Left cardiac atrium (tissue), 4 donors: ENCODE data around the gene KCNN4. TPM values are rescaled to one million over a fixed set of nuclear protein-coding genes. Genes with fewer than 3 reads are reported as not detected.

Experiments
- ATAC-seq, 2 donors: fragments of 200-7000 bp; cut with Tn5 transposase; one replicate each; pipeline ENCODE4 v1.9.1; 2020; ENCODE audit warnings: mild to moderate bottlenecking in 2 of 2, moderate library complexity in 2 of 2
- DNase-seq: peaks from one replicate; pipeline ENCODE4 v3.0.0-alpha.2; 2020
- intact Hi-C, 2 donors: fragments of 100-400 bp; cut with DNase I; formaldehyde crosslinking; loops; one replicate each; pipeline versions ENCODE4 v1.14.1 to v1.15.1; 2022 to 2023
- total RNA-seq, 2 donors: library from RNA; stranded (reverse); fragmentation: NEBNext Ultra II Directional; extraction: Animal tissue kit (Norgen Biotek cat#: 25700); gene quantifications; one replicate each; pipeline ENCODE4 v1.2.1, GENCODE V29; 2021
- donor health status: DM: no; HTN: yes; CAD: no.
- donor health status: DM: no; HTN: yes; CAD: no; lungs with severe emphysema.
- donor health status: DM: yes; HTN: yes; CAD: no.
- donor health status: Dilated cardiomyopathy.

KCNN4 gene
- total RNA-seq, 2 donors from 2014 or later = 0.71 to 1.4 TPM

DNA sequence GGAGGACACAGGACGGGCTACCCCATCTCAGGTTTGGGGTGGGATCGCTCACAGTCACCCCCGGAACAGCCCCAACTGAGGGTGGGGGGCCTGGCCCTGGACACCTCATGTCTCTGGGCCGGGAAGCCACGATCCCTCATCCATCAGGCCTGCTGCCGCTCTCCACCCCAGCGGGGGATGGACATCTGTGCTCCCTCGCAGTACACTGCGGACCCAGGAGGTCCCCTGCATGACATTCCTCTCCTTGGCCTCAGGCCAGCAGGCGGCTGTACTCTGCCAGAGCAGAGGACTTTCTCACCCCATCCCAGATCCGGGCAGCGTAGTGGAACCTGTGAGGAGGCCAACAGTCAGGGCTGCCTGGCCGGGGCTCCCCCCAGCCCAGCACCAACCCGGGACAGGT, 49.4 kb downstream of the KCNN4 start:
- intact Hi-C loops = no loop called here
- DNase-seq = no peak
- no peak for ATAC-seq

DNA sequence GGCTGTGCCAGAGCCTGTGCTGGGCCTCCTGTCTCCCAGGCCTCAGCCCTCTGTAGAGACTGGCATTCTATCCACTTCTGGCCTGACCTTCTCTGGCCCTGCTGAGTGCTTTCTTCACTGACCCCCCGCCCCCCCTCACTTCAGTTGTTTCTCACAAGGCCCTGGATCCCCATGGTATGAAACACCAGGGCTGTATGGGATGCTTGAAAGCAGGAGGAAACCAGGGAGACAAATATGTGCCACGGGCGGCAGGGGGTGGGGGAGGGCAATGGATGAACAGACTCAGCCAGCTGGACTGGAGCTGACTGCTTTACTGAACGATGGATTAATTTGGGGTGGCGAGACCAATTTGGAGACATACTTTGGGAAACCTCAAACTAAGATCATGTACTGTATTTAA, 50.9 kb downstream of the KCNN4 start:
- DNase-seq = no peak
- ATAC-seq = no peak
- intact Hi-C loops = loop anchor here in 1 of 2 donors (10.0 kb wide), 1 partner anchor 55 kb away; the partner anchor contains the start of gene PLAUR

DNA sequence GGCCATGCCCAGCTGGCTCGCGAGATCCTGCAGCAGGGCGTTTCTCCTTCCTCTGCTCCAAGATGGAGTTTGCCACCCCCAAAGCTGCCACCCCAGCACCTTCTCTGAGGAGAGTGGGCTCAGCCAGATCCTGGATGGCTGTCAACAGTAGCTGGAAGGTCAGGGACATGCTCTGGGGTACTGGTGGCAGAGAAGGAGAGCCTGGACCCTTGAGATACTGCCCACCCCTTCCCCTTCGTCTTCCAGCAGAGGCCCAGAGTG, 53.2 kb downstream of the KCNN4 start:
- ATAC-seq = no peak
- intact Hi-C loops = loop anchor here in 1 of 2 donors (10.0 kb wide), 1 partner anchor 53 kb away; the partner anchor contains the start of gene PLAUR

DNA sequence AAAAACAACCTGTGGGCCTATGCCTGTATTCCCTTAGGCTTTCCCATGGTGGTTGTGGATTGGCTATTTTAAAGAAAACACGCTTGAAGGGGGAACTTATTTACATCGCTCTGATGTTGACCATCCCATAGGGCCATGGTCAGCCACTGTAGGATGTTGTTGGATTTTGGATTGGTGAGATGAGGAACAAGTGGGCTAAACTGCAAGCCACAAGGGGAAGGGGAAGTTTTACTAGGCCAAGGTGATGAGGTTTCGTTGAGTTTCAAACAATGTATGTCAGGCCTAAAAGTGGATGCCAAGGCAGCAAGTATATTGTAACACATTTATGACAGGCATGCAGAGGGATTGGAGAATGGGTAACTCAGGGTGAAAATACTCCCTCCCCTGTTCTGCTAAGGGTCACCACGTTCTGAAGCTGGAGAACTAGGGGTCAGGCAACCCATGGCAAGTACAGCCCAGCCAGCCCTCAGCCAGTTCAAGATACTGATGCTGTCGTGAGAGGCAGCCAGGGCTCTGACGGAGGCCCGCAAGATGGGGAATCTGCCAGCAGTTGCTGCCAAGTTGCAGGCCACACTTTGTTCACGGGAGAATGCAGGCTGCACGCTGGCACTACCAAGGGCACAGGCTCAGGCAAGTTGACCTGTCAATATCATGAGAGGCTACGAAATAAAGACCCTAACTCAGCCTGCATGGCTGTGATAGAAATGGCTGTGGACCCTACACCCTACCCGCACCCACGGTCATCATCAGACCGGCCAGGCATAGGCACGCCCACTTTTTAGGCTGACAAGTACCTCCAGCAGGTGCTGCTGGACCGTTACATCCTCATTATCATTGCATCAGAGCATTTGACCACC, 53.8 kb downstream of the KCNN4 start:
- intact Hi-C loops = loop anchor here in 1 of 2 donors (10.0 kb wide), 1 partner anchor 52 kb away; the partner anchor contains the start of gene PLAUR
- DNase-seq = peak; percentile 57
- ATAC-seq = peak; percentile 63 to 78

More for the DNA sequence above, 53.2 kb downstream of the KCNN4 start:
- DNase-seq = no peak

DNA sequence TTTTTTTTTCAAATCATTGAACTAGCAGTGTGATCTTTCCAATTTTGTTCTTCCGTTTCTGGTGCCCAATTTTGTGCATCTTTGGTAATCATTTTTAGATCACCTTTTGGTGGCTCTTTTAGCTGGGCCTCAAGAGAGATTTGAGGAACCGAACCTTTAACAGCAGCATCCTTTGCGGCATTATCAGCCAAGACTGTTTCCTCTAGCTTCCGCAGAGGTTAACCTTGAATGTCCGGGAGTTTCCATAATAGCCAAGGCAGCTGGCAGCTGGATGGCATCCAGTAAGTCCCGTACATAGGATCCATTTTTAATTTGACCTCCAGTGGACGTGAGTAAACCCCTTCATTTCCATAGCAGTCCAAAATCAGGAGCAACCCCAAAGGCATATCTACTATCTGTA, 55.3 kb downstream of the KCNN4 start:
- no peak for DNase-seq
- intact Hi-C loops = loop anchor here in 1 of 2 donors (10.0 kb wide), 1 partner anchor 51 kb away; the partner anchor contains the start of gene PLAUR
- peak in 1 of 2 donors; percentile 45 for ATAC-seq

DNA sequence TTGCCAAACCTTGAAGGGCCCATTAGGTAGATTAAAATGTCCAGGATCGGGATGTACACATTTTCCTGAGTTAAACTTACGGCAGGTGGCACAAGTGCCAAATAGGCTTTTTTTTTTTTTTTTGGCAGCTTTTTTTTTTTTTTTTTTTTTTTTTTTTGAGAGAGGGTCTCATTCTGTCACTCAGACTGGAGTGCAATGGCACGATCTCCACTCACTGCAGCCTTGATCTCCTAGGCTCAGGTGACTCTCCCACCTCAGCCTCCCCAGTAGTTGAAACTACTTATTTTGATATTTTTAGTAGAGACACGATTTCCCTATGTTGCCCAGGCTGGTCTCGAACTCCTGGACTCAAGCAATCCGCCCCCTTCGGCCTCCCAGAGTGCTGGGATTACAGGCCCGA, 55.9 kb downstream of the KCNN4 start:
- DNase-seq (no peak), ATAC-seq (no peak)
- intact Hi-C loops = loop anchor here in 1 of 2 donors (10.0 kb wide), 1 partner anchor 50 kb away; the partner anchor contains the start of gene PLAUR

DNA sequence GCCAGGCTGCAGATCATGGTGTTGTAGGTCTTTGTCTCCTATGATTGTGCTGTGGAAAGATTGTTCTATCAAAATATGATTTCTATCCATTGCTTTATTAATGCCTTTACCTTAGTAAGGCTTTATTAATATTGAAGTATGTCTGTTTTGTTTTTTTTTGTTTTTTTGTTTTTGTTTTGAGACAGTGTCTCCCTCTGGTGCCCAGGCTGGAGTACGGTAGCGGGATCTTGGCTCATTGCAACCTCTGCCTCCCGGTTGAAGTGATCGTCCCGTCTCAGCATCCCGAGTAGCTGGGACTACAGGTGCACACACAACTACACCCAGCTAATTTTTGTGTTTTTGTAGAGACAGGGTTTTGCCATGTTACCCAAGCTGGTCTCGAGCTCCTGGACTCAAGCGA, 57.2 kb downstream of the KCNN4 start:
- DNase-seq (no peak), ATAC-seq (no peak)
- intact Hi-C loops = loop anchor here in 1 of 2 donors (10.0 kb wide), 1 partner anchor 49 kb away; the partner anchor contains the start of gene PLAUR

DNA sequence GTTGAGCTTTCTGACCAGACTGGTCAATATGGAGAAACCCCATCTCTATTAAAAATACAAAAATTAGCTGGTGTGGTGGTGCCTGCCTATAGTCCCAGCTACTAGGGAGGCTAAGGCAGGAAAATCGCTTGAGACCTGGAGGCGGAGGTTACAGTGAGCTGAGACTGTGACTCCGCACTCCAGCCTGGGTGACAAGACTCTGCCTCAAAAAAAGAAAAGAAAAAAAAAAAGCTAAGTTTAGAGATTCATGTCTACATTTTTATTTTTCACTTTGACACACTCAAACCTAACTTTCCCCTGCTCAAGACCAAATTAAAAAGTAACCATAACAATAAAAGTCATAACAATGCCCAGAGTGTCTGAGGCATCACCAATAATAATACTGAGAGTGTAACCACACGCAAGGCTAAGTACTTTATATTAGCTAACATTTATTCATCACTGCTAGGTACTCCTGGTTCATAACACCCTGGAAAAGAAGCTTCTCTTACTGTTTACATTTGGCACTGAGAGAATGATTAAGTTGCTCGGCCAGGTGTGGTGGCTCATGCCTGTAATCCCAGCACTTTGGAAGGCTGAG, 59.2 kb downstream of the KCNN4 start:
- DNase-seq (no peak), ATAC-seq (no peak)
- intact Hi-C loops = loop anchor here in 1 of 2 donors (10.0 kb wide), 1 partner anchor 47 kb away; the partner anchor contains the start of gene PLAUR

DNA sequence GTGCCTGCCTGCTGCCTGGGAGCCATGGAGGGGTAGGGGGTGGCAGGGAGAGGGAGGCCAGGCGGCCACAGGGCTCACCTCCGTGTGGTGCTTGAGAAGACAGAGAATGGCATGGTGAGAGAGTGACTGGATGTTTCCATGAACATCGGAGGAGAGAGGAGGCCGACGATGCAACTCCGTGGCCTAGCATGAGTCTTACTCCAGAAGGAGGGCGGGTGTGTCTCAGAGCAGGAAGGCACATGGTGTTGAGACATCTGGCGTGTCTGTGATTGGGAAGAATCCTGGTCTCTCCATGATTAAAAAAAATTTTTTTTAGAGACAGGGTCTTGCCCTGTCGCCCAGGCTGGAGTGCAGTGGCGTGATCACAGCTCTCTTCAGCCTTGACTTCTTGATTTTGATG, 59.8 kb downstream of the KCNN4 start:
- ATAC-seq (no peak), DNase-seq (no peak)
- intact Hi-C loops = loop anchor here in 1 of 2 donors (10.0 kb wide), 1 partner anchor 46 kb away; the partner anchor contains the start of gene PLAUR

DNA sequence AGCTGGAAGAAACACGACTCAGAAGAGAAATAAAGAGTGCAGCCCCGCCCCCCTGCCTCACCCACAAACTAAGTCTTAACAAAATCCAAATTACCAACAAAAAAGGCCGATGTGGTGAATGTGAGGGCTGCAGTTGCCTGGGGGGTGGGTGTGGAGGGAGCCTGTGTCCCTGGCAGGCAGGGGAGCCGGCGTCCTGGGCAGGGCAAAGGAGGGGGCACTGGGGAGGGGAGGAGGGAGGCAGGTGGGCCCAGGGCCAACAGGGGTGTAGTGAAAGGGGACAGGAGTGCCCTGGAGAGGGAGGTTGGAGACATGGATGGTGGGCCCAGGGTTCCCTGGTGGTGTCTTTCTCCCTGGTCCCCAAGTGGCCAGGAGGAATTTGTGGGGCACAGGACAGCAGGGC, 60.9 kb downstream of the KCNN4 start:
- intact Hi-C loops = loop anchor here in 1 of 2 donors (10.0 kb wide), 1 partner anchor 45 kb away; the partner anchor contains the start of gene PLAUR
- ATAC-seq (no peak), DNase-seq (no peak)

DNA sequence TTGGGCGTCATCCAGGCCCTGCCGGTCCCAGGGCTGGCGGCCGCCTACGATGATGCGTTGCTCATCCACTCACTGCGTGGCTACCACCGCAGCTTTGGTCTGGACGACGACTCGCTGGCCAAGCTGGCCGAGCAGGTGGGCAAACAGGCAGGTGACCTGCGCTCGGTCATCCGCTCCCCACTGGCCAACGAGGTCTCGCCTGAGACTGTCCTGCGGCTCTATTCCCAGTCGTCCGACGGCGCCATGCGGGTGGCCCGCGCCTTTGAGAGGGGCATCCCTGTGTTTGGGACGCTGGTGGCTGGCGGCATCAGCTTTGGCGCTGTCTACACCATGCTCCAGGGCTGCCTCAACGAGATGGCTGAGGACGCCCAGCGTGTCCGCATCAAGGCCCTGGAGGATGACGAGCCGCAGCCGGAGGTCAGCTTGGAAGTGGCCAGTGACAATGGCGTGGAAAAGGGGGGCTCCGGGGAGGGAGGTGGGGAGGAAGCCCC, 61.4 kb downstream of the KCNN4 start:
- intact Hi-C loops = no loop called here
- DNase-seq (no peak), ATAC-seq (no peak)

DNA sequence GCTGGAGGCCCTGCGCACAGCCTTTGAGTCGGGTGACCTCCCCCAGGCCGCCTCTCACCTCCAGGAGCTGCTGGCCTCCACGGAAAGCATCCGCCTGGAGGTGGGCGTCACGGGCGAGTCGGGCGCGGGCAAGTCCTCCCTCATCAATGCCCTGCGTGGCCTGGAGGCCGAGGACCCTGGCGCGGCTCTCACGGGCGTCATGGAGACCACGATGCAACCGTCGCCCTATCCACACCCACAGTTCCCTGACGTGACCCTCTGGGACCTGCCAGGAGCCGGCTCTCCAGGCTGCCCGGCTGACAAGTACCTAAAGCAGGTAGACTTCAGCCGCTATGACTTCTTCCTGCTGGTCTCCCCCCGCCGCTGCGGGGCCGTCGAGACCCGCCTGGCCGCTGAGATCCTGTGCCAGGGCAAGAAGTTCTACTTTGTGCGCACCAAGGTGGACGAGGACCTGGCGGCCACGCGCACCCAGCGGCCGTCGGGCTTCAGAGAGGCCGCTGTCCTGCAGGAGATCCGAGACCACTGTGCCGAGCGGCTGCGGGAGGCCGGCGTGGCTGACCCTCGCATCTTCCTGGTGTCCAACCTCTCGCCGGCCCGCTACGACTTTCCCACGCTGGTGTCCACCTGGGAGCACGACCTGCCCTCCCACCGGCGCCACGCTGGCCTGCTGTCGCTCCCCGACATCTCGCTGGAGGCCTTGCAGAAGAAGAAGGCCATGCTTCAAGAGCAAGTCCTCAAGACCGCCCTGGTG, 62.0 kb downstream of the KCNN4 start:
- ATAC-seq = no peak
- DNase-seq = no peak
- intact Hi-C loops = no loop called here

Other genes starting within 250 kb of the KCNN4 start
- 1 to 10 TPM; 1.1 to 1.6 TPM for gene ZNF575, start 247.8 kb downstream of the KCNN4 start, total RNA-seq
- gene XRCC1, start 205.4 kb downstream of the KCNN4 start, total RNA-seq = 10 to 100 TPM; 14.0 to 17.4 TPM
- 1 to 10 TPM; 3.2 to 4.0 TPM for gene PINLYP, start 205.2 kb downstream of the KCNN4 start, total RNA-seq
- gene IRGQ, start 184.8 kb downstream of the KCNN4 start, total RNA-seq = 10 to 100 TPM; 18.3 to 27.8 TPM
- 10 to 100 TPM; 10.7 to 12.3 TPM for gene ZNF576, start 184.4 kb downstream of the KCNN4 start, total RNA-seq
- under 1 TPM; 0.10 to 0.18 TPM for gene SRRM5, start 168.9 kb downstream of the KCNN4 start, total RNA-seq
- gene ZNF428, start 161.3 kb downstream of the KCNN4 start, total RNA-seq = 10 to 100 TPM; 34.2 to 38.7 TPM
- gene CADM4, start 141.1 kb downstream of the KCNN4 start, total RNA-seq = 10 to 100 TPM; 10.1 to 13.7 TPM
- gene PLAUR, start 110.8 kb downstream of the KCNN4 start, total RNA-seq = 10 to 100 TPM in 1 of 2 donors, 1 to 10 TPM in 1; 8.9 to 19.2 TPM
- not detected for gene IRGC, start 64.9 kb downstream of the KCNN4 start, total RNA-seq
- 10 to 100 TPM; 19.4 to 22.1 TPM for gene SMG9, start 26.0 kb downstream of the KCNN4 start, total RNA-seq
- gene LYPD5, start 21.5 kb upstream of the KCNN4 start, total RNA-seq = 1 to 10 TPM; 1.3 to 2.1 TPM
- gene ZNF283, start 46.3 kb upstream of the KCNN4 start, total RNA-seq = 10 to 100 TPM in 1 of 2 donors, 1 to 10 TPM in 1; 9.5 to 10.7 TPM
- gene ZNF404, start 103.0 kb upstream of the KCNN4 start, total RNA-seq = 1 to 10 TPM; 6.5 to 7.0 TPM
- 10 to 100 TPM in 1 of 2 donors, 1 to 10 TPM in 1; 8.4 to 10.1 TPM for gene ZNF45, start 154.3 kb upstream of the KCNN4 start, total RNA-seq
- 1 to 10 TPM; 3.7 to 5.2 TPM for gene ZNF221, start 170.3 kb upstream of the KCNN4 start, total RNA-seq
- 1 to 10 TPM; 6.8 to 9.2 TPM for gene ZNF155, start 203.2 kb upstream of the KCNN4 start, total RNA-seq
- 1 to 10 TPM; 3.5 to 3.7 TPM for gene ZNF230, start 222.0 kb upstream of the KCNN4 start, total RNA-seq
- 1 to 10 TPM; 3.5 to 4.0 TPM for gene ZNF222, start 244.4 kb upstream of the KCNN4 start, total RNA-seq